GM10266 (cell line): Measurements from ENCODE around the gene FAM241B.

Experiments
- DNase-seq: peaks from one replicate; pipeline ENCODE4 v3.0.0; 2012; ENCODE audit errors: extremely low spot score
- TF ChIP-seq, protein P1 (sequence below): IDR thresholded peaks from 2 replicates; pipeline ENCODE4 v1.5.1; 2012; ENCODE audit warnings: mild to moderate bottlenecking, low read depth; ENCODE audit not compliant: control insufficient read depth, insufficient read depth; ENCODE audit errors: missing control alignments

FAM241B gene

DNA sequence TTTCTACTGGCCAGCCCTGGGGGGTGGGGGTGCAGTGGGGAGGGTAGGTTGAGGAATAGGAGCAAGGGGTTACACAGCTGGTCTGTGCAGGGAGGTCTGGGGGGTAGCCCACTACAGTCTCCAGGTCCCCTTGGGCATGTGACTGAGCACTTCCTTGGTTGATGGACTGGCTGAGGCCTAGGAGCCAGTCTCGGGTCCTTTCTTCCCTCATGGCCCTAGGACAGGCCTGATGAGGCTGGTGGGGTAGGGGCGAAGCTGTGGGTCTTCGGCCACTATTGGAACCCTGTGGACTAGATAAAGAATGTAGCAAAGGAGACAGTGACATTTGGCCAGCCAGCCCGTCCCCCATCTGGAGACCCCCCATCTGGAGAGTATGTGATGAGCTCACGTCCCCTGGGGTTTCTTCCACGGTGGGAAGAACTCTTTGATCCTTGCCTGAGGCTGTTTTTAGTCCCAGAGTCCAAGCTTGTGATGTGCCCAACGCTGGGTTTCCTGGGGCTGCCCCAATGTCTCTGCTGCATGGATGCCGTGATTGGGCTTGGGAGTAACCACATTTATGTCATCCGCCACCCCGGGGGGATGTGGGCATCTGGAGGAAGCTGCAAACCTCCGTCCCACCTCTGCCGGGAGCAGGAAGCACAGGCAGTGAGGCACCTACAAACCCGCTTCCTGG, 20.7 kb downstream of the FAM241B start:
- TF ChIP-seq, protein P1, sequence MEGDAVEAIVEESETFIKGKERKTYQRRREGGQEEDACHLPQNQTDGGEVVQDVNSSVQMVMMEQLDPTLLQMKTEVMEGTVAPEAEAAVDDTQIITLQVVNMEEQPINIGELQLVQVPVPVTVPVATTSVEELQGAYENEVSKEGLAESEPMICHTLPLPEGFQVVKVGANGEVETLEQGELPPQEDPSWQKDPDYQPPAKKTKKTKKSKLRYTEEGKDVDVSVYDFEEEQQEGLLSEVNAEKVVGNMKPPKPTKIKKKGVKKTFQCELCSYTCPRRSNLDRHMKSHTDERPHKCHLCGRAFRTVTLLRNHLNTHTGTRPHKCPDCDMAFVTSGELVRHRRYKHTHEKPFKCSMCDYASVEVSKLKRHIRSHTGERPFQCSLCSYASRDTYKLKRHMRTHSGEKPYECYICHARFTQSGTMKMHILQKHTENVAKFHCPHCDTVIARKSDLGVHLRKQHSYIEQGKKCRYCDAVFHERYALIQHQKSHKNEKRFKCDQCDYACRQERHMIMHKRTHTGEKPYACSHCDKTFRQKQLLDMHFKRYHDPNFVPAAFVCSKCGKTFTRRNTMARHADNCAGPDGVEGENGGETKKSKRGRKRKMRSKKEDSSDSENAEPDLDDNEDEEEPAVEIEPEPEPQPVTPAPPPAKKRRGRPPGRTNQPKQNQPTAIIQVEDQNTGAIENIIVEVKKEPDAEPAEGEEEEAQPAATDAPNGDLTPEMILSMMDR, result no peak
- no peak for DNase-seq

DNA sequence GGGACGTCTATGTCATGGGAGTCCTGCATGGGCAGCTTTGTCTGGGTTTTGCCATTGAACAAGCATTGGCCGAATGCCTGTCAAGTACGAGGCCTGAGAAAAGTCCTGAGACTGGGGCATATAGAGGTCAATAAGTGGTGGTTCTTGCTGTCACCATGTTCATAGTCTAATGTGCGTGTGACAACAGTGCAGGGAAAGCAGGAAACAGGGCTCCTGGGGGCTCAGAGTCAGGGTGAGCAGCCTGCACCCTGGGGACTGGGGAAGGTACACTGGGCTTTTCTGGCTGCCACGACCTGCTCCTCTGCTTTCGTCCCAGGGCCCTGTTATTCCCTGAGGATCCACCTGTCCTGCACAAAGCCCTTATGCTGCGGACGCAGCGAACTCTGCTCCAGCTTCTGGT, 21.3 kb downstream of the FAM241B start:
- TF ChIP-seq, protein P1, result no peak
- DNase-seq, result no peak

- TF ChIP-seq, protein P1, result no peak
- DNase-seq, result no peak
Measured at GRCh38 chr10:69652111-69652856, 22.2 kb downstream of the FAM241B start.

GRCh38 chr10:69652857-69653199, 22.8 kb downstream of the FAM241B start:
- DNase-seq, result no peak
- TF ChIP-seq, protein P1, result no peak

GRCh38 chr10:69653561-69653960, 23.5 kb downstream of the FAM241B start:
- TF ChIP-seq, protein P1, result no peak
- no peak for DNase-seq

DNA sequence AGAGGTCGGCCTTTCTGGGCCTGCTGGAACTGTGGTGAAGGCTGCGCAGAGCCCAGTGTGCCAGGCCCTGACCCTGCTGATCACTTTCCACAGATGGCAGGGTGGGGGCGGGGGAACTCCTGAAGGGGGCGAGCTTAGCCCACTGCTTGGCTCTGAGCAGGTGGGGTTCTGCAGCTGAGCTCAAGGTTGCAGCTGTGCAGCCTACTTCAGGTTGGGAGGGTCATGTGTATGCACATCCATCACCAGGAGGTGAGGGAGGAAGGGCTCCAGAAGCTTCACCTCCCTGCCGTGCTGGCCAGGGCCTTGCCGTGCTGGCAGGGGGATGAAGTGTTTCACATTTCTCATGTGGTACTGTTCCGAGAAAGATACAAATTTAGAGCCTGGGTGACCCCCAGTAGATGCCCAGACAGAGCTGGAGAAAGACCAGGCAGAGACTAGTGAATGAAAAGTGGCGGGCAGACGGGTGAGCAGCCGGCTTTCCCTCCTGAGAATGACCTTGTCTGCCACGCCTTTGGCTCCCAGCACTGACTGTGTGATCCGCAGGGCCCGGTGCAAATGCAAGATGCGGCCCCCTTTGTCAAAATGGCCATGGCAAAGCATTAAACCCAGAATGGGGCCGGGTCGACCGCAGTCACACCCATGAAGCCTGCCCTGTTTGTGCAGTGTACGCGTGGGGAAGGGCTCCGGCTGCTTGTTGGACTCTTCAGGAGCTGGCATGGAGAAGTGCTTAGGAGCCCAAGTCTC, 25.2 kb downstream of the FAM241B start:
- TF ChIP-seq, protein P1, result no peak
- DNase-seq, result no peak
